ENCODE measurements around the gene PITPNC1.

The PITPNC1 gene

DNA sequence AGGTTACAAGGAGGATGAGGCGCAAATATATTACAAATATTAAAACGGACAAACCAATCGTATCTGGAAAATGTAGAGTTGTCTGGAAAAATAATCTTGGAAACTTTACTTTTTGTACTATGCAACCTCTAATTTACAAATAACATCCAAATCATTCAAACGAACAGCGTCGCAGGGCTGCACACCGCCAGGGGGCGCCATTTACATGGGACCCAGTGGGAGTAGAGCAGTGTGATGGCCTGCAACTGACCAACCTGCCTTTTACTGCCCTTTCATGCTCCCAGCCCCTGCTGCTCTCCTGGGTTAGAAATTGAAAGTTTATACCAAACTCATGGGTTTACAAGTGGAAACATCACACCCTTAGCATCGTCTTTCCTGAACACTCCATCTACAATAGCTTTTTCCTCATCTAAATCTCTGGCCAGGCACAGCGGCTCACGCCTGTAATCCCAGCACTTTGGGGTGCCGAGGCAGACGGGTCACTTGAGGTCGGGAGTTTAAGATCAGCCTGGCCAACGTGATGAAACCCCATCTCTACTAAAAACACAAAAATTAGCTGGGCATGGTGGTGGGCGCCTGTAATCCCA is 10.0 kb downstream of the PITPNC1 start:
- TF ChIP-seq, protein P1, sequence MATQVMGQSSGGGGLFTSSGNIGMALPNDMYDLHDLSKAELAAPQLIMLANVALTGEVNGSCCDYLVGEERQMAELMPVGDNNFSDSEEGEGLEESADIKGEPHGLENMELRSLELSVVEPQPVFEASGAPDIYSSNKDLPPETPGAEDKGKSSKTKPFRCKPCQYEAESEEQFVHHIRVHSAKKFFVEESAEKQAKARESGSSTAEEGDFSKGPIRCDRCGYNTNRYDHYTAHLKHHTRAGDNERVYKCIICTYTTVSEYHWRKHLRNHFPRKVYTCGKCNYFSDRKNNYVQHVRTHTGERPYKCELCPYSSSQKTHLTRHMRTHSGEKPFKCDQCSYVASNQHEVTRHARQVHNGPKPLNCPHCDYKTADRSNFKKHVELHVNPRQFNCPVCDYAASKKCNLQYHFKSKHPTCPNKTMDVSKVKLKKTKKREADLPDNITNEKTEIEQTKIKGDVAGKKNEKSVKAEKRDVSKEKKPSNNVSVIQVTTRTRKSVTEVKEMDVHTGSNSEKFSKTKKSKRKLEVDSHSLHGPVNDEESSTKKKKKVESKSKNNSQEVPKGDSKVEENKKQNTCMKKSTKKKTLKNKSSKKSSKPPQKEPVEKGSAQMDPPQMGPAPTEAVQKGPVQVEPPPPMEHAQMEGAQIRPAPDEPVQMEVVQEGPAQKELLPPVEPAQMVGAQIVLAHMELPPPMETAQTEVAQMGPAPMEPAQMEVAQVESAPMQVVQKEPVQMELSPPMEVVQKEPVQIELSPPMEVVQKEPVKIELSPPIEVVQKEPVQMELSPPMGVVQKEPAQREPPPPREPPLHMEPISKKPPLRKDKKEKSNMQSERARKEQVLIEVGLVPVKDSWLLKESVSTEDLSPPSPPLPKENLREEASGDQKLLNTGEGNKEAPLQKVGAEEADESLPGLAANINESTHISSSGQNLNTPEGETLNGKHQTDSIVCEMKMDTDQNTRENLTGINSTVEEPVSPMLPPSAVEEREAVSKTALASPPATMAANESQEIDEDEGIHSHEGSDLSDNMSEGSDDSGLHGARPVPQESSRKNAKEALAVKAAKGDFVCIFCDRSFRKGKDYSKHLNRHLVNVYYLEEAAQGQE (IDR thresholded peaks at IDR 0.05; ENCODE audit: insufficient read depth in 1 of 2, low read depth in 2 of 2, low read length in 2 of 2): no peak
- TF ChIP-seq POLR2AphosphoS5 (IDR thresholded peaks at IDR 0.05; ENCODE audit: low read depth, low read length) (no peak), FOXP2 (optimal IDR thresholded peaks at IDR 0.05; ENCODE audit: borderline replicate concordance, extremely low read depth, extremely low read length, insufficient read depth) (peak; percentile 23), TAF1 (IDR thresholded peaks at IDR 0.05; ENCODE audit: borderline replicate concordance, insufficient read depth, low read length) (no peak), SIN3A (IDR thresholded peaks at IDR 0.05; ENCODE audit: borderline replicate concordance, insufficient read depth, low read length) (no peak)

DNA sequence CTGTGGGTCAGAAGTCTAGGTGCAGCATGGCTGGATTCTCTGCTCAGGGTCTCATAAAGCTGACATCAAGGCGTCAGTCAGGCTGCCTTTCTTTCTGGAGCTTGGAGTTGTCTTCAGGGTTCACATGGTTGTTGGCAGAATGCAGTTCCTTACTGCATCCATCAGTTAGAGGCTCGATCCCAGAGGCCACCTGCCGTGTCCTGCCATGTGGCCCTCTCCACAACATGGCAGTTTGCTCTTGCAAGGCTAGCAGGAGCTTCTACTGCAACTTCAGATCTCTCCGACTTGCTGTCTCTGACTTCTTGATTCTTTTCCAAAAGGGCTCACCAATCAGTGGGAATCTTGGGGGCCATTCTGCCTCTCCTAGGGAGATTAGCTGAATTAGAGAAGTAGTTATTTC is 11.9 kb downstream of the PITPNC1 start:
- TF ChIP-seq, protein P1 (IDR thresholded peaks at IDR 0.05; ENCODE audit: insufficient read depth in 1 of 2, low read depth in 2 of 2, low read length in 2 of 2): no peak
- TF ChIP-seq POLR2AphosphoS5 (IDR thresholded peaks at IDR 0.05; ENCODE audit: low read depth, low read length) (no peak), FOXP2 (optimal IDR thresholded peaks at IDR 0.05; ENCODE audit: borderline replicate concordance, extremely low read depth, extremely low read length, insufficient read depth) (no peak), TAF1 (IDR thresholded peaks at IDR 0.05; ENCODE audit: borderline replicate concordance, insufficient read depth, low read length) (no peak)

DNA sequence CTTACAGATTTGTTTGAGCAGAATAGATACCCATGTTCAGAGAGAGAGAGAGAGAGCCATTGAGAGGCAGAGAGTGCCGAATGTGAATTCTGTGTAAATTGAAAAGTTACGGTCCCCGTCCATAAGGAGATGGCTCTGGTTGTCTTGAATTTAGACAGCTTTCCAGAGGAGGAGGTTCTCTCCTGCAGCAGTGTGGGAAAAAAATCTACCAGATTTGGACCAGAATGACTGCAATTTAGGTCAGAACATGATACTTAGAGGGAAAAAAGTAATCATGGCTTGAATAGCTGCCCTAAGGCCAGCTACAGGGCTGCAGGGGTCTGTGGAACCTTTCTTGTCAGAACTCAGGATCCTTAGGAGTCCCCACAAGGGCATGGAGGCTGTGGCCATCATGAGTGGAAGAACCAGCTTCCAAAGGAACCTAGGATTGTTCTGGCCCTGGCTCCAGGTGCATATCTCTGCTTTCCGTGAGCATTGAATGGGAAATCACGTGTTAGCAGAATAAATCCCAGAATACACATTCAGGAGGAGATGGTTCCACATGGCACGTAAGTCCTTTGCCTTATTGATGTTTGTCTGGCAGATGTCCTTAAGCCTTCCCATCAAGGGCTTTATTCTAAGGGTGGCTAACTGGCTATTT is 13.0 kb downstream of the PITPNC1 start:
- TF ChIP-seq, protein P1 (IDR thresholded peaks at IDR 0.05; ENCODE audit: insufficient read depth in 1 of 2, low read depth in 2 of 2, low read length in 2 of 2): no peak
- TF ChIP-seq SIN3A (IDR thresholded peaks at IDR 0.05; ENCODE audit: borderline replicate concordance, insufficient read depth, low read length) (no peak), TAF1 (IDR thresholded peaks at IDR 0.05; ENCODE audit: borderline replicate concordance, insufficient read depth, low read length) (no peak), FOXP2 (optimal IDR thresholded peaks at IDR 0.05; ENCODE audit: borderline replicate concordance, extremely low read depth, extremely low read length, insufficient read depth) (no peak)

DNA sequence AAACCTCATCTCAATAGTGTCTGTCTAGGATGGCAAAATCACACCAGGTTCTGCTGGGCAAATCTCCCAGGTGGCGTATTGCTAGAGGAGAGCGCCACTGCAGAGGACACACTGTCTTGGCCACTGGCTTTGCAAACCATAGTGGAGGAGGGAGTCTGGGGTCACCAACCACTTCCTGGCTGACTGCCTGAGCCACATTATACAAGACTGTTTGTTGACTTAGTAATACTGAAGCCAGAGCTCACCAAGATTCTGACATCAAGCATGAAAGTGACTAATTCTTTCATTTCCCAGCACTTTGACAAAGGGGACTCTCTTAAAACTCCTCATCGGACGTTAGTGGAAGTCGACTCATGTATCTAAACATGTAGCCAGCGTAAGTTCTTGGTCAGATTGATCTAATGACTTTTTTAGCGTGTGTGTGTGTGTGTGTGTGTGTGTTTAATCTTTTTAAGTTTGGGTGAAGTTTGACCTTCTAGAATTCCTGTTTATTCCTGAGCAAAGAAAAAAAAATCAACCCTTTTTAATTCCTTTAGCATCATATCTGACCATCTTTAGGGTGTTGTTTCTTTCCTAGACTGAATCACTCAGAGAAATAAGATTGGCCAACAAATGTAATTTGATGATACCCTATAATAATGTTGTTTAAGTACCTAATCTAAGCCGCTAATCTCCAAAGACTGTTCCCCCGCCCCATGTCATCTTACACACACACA is 13.7 kb downstream of the PITPNC1 start:
- TF ChIP-seq TAF1 (IDR thresholded peaks at IDR 0.05; ENCODE audit: borderline replicate concordance, insufficient read depth, low read length): peak; percentile 33; the same call in 1 of the 2 replicates
- TF ChIP-seq, protein P1 (IDR thresholded peaks at IDR 0.05; ENCODE audit: insufficient read depth in 1 of 2, low read depth in 2 of 2, low read length in 2 of 2): 0 out of 4 replicates have a peak, but pooled peaks of 1 of the 2 experiments have one; percentile 28
- peak; percentile 86 for TF ChIP-seq FOXP2 (optimal IDR thresholded peaks at IDR 0.05; ENCODE audit: borderline replicate concordance, extremely low read depth, extremely low read length, insufficient read depth)
- TF ChIP-seq POLR2AphosphoS5 (IDR thresholded peaks at IDR 0.05; ENCODE audit: low read depth, low read length): peak; percentile 67
- TF ChIP-seq SIN3A (IDR thresholded peaks at IDR 0.05; ENCODE audit: borderline replicate concordance, insufficient read depth, low read length): peak; percentile 86; the same call in 1 of the 2 replicates

Measured in PFSK-1 (cell line).